GM12801 (cell line): ENCODE results near the gene NKAIN2.

Experiments used
- TF ChIP-seq, protein P1 (sequence below): IDR thresholded peaks from one replicate; pipeline ENCODE4 v1.5.1; 2011; ENCODE audit warnings: control low read depth; ENCODE audit not compliant: insufficient read length; ENCODE audit errors: extremely low read depth

The NKAIN2 gene

DNA sequence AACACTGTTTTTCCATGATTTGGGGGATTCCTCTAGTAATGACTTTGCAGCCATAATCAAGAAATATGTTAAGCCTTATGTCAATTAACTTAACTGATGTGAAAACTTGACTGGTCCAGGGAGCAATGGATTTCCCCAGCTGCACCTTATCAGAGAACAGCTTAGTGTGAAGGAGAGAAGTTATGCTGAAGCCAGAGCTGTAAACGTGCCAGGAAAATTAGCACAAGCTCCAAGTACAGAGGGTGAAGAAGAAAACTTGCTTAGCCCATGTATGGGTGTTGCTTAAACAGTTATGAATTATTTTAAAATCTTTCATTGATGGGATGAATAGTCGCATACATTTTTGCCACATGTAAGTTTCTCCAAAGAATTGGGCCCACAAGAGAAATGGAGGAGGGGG is 943.7 kb downstream of the NKAIN2 start:
- TF ChIP-seq, protein P1, sequence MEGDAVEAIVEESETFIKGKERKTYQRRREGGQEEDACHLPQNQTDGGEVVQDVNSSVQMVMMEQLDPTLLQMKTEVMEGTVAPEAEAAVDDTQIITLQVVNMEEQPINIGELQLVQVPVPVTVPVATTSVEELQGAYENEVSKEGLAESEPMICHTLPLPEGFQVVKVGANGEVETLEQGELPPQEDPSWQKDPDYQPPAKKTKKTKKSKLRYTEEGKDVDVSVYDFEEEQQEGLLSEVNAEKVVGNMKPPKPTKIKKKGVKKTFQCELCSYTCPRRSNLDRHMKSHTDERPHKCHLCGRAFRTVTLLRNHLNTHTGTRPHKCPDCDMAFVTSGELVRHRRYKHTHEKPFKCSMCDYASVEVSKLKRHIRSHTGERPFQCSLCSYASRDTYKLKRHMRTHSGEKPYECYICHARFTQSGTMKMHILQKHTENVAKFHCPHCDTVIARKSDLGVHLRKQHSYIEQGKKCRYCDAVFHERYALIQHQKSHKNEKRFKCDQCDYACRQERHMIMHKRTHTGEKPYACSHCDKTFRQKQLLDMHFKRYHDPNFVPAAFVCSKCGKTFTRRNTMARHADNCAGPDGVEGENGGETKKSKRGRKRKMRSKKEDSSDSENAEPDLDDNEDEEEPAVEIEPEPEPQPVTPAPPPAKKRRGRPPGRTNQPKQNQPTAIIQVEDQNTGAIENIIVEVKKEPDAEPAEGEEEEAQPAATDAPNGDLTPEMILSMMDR, result no peak

DNA sequence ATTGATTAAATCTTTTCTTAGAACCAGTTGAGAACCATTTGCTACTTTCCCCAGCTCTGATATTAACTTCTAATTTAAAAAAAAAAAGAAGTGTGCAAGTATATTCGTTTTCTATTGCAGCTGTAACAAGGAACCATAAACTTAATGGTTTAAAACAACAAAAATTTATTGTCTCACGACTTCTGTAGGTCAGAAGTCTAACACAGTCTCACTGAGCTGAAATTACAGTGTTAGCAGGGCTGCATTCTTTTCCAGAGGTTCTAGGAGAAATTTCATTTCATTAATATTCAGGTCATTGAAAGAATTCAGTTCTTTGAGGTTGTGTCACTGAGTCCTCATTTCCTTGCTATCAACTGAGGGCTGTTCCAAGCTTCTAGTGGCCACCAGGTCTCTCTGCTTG is 945.1 kb downstream of the NKAIN2 start:
- TF ChIP-seq, protein P1, result no peak

DNA sequence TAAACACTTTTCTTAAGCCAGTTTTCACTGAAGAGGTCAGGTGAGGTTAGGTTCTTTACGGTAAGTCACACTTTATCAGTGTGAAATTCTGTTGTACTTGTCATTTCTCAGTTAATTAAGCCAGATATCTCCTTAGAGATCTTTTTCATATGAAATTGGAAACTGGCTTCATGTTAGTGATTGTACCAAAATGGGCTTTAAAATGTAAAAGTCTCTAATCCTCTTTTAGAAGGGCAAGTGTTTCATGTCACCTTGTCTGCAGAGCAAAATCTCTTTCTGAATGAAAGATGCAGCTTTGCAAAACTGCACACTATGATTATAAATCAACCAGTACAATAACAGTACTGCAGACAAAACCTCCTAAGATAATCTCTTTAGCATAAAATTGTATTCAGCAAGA is 949.3 kb downstream of the NKAIN2 start:
- TF ChIP-seq, protein P1, result no peak

DNA sequence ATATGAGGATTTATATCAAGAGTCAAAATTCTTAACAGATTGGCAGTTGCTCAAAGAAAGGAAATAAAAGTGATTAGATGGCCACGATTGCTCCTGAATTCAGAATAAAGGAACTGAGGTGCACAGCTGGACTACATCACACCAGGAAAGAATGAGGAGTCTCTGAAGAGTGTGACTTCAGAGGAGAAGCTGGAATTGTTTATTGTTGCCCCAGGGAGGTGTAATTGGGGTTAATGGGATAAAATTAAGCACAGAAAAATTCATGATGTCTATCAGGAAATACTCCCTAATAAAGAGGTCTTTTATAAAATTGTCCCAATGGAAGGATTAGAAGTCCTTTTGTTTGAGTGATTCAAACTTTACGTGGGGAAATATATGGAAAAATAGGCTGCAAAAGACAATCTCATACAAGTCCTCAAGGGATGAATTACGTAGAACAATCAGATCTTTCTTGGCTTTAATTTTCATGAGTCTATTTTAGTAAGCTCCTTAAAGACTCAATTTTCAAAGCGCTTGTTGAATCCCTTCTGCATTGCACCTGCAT is 950.0 kb downstream of the NKAIN2 start:
- TF ChIP-seq, protein P1, result no peak

DNA sequence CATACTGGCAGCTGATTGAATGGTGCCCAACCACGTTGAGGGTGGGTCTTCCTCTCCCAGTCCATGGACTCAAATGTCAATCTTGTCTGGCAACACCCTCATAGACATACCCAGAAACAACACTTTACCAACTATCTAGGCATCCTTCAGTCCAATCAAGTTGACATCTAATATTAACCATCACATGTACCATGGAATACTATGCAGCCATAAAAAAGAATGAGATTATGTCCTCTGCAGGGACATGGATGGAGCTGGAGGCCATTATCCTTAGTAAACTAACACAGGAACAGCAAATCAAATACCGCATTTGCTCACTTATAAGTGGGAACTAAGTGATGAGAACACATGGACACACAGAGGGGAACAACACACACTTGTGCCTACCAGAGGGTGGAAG is 951.7 kb downstream of the NKAIN2 start:
- TF ChIP-seq, protein P1, result no peak

DNA sequence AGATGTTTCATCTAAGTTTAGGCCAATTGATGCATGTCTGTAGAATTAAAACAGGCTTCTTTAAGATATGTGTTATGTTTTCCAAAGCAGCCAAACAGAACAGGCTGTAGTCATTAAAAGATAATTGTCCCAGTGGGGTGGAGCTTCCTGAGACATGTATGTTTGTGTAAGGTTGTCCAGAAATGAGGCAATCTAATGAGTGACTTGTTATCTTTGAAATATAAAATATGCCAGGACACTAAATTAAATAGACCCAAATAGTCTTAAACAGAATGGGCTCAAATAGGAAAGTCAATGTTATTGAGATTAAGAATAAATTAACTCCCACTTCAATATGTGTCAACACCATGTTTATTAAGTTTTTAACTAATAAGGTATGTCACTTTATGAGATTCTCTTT is 953.9 kb downstream of the NKAIN2 start:
- TF ChIP-seq, protein P1, result no peak

DNA sequence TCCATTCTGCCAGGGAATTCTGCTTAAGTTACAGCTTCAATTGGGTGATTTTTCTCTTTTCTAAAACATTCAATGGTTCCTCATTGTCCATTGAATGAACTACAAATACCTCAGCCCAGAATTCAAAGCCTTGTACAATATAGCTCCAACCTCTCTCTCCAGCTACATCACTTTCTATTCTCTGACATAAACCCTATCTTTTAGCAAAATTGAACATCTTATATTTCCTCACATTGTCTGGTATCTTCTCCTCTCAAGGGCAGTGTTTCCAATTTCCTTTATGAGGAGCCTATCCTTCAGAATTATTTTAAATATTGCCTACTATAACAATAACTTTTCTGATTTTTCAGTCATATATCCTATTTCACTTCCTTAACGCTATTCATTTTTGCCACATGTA is 955.0 kb downstream of the NKAIN2 start:
- TF ChIP-seq, protein P1, result no peak

DNA sequence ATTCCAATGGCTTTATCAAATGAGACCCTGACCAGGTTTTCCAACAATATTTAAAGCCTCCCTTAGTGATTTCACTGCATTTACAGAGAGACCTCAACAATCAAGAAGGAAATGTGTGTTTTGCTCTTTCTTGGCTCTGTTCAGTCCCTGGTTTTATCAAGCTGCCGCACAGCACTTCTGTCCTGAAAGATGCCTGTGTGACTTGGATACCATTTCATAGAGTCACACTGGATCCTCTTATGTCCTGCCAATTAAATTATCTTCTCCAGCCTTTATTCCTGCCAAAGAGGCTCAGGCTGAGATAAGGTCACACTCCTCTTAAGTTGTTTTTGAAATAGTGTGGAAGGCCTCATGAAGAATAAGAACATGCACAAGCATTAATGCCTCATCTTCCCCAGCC is 961.6 kb downstream of the NKAIN2 start:
- TF ChIP-seq, protein P1, result no peak
